WTC11 (cell line): ENCODE data around the gene CHAC1. TPM values are rescaled to one million over a fixed set of nuclear protein-coding genes. Genes with fewer than 3 reads are reported as not detected.

Source experiments
- ATAC-seq: fragments of 200-7000 bp; cut with Tn5 transposase; 2 replicates; pipeline ENCODE4 v1.10.0; 2021; ENCODE audit warnings: mild to moderate bottlenecking, moderate library complexity
- CTCF ChIA-PET: fragments of 300-600 bp; sonication (Branson Sonifier 250); formaldehyde crosslinking; loops from one replicate; lab custom pipeline; 2021; ENCODE audit warnings: antibody characterized with exemption; lab: Charles Lee
- POLR2A ChIA-PET: fragments of 350-600 bp; sonication (Branson Sonifier 250); formaldehyde crosslinking; loops from one replicate; lab custom pipeline; 2021; ENCODE audit warnings: antibody characterized with exemption; lab: Charles Lee
- DNase-seq: peaks from one replicate; pipeline ENCODE4 v3.0.0; 2021; ENCODE audit warnings: low spot score
- H3K27ac Mint-ChIP-seq: 2 replicates; pipeline ENCODE4 v1.8.0; 2021; ENCODE audit warnings: mixed read lengths
- H3K27me3 Mint-ChIP-seq: 2 replicates; pipeline ENCODE4 v1.8.0; 2021; ENCODE audit warnings: low read depth, mild to moderate bottlenecking, moderate library complexity, mixed read lengths
- H3K36me3 Mint-ChIP-seq: 2 replicates; pipeline ENCODE4 v1.8.0; 2021; ENCODE audit warnings: mixed read lengths
- H3K4me1 Mint-ChIP-seq: 2 replicates; pipeline ENCODE4 v1.8.0; 2022; ENCODE audit warnings: mixed read lengths
- H3K4me3 Mint-ChIP-seq: 2 replicates; pipeline ENCODE4 v1.8.0; 2021; ENCODE audit warnings: mild to moderate bottlenecking, moderate library complexity, mixed read lengths
- H3K9me3 Mint-ChIP-seq: 2 replicates; pipeline ENCODE4 v1.8.0; 2021; ENCODE audit warnings: mixed read lengths
- ATF1 ChIP-seq: sonication (generic); formaldehyde crosslinking; IDR thresholded peaks from 2 replicates; pipeline ENCODE4 v1.8.1; 2023; ENCODE audit warnings: mild to moderate bottlenecking, moderate library complexity, missing genetic modification reagents
- ATF3 ChIP-seq: sonication (generic); formaldehyde crosslinking; conservative IDR thresholded peaks from 2 replicates; pipeline ENCODE4 v1.8.1; 2022; ENCODE audit warnings: mild to moderate bottlenecking, missing genetic modification reagents
- CDX4 ChIP-seq: fragments of 250-450 bp; sonication (Bioruptor Pico); IDR thresholded peaks from 2 replicates; pipeline ENCODE4 v1.9.0; 2021; ENCODE audit warnings: moderate library complexity, mild to moderate bottlenecking, inconsistent platforms, borderline replicate concordance
- CREB1 ChIP-seq: sonication (generic); formaldehyde crosslinking; IDR thresholded peaks from 2 replicates; pipeline ENCODE4 v1.8.0; 2023; ENCODE audit warnings: mild to moderate bottlenecking, missing genetic modification reagents
- CREM ChIP-seq: sonication (generic); formaldehyde crosslinking; IDR thresholded peaks from 2 replicates; pipeline ENCODE4 v1.8.1; 2022; ENCODE audit warnings: mild to moderate bottlenecking, missing genetic modification reagents, moderate library complexity
- CTCF ChIP-seq: fragments of 200-600 bp; IDR thresholded peaks from 2 replicates; pipeline ENCODE4 v1.8.0; 2022; ENCODE audit warnings: antibody characterized with exemption
- EMX1 ChIP-seq: fragments of 250-450 bp; sonication (Bioruptor Pico); IDR thresholded peaks from 2 replicates; pipeline ENCODE4 v1.8.0; 2021; ENCODE audit warnings: mild to moderate bottlenecking
- ESRRA ChIP-seq: sonication (generic); formaldehyde crosslinking; IDR thresholded peaks from 2 replicates; pipeline ENCODE4 v1.8.1; 2022; ENCODE audit warnings: mild to moderate bottlenecking, missing genetic modification reagents, borderline replicate concordance
- FOXP1 ChIP-seq: sonication (generic); formaldehyde crosslinking; IDR thresholded peaks from 2 replicates; pipeline ENCODE4 v1.8.0; 2022; ENCODE audit warnings: missing genetic modification reagents, mild to moderate bottlenecking, moderate library complexity, borderline replicate concordance
- GABPB1 ChIP-seq: sonication (generic); formaldehyde crosslinking; IDR thresholded peaks from 2 replicates; pipeline ENCODE4 v1.8.1; 2023; ENCODE audit warnings: mild to moderate bottlenecking, missing genetic modification reagents
- GTF2I ChIP-seq: fragments of 250-450 bp; sonication (Bioruptor Pico); conservative IDR thresholded peaks from 2 replicates; pipeline ENCODE4 v1.4.0; 2021; ENCODE audit warnings: mild to moderate bottlenecking
- HMGXB4 ChIP-seq: sonication (generic); formaldehyde crosslinking; IDR thresholded peaks from 2 replicates; pipeline ENCODE4 v1.8.1; 2023; ENCODE audit warnings: mild to moderate bottlenecking, moderate library complexity, missing genetic modification reagents
- JAZF1 ChIP-seq: fragments of 250-450 bp; sonication (Bioruptor Pico); IDR thresholded peaks from 2 replicates; pipeline ENCODE4 v1.9.0; 2021; ENCODE audit warnings: moderate library complexity, mild to moderate bottlenecking, inconsistent platforms
- MAX ChIP-seq: sonication (generic); formaldehyde crosslinking; IDR thresholded peaks from 2 replicates; pipeline ENCODE4 v1.8.0; 2022; ENCODE audit warnings: mild to moderate bottlenecking, missing genetic modification reagents
- MXD4 ChIP-seq: fragments of 250-450 bp; sonication (Bioruptor Pico); IDR thresholded peaks from 2 replicates; pipeline ENCODE4 v1.8.0; 2021; ENCODE audit warnings: mild to moderate bottlenecking, moderate library complexity, borderline replicate concordance
- NFATC4 ChIP-seq: fragments of 250-450 bp; sonication (Bioruptor Pico); IDR thresholded peaks from 2 replicates; pipeline ENCODE4 v1.9.0; 2021; ENCODE audit warnings: mild to moderate bottlenecking
- NR3C1 ChIP-seq: sonication (generic); formaldehyde crosslinking; conservative IDR thresholded peaks from 2 replicates; pipeline ENCODE4 v1.8.1; 2023; ENCODE audit warnings: low read depth, mild to moderate bottlenecking, missing genetic modification reagents
- PRRX2 ChIP-seq: fragments of 250-450 bp; sonication (Bioruptor Pico); IDR thresholded peaks from 2 replicates; pipeline ENCODE4 v1.8.0; 2021; ENCODE audit warnings: mild to moderate bottlenecking
- RELA ChIP-seq: sonication (generic); formaldehyde crosslinking; IDR thresholded peaks from 2 replicates; pipeline ENCODE4 v1.8.1; 2022; ENCODE audit warnings: missing genetic modification reagents, mild to moderate bottlenecking, borderline replicate concordance
- SMAD3 ChIP-seq: sonication (generic); formaldehyde crosslinking; IDR thresholded peaks from 2 replicates; pipeline ENCODE4 v1.8.0; 2022; ENCODE audit warnings: missing genetic modification reagents, mild to moderate bottlenecking, borderline replicate concordance
- TCF7 ChIP-seq: sonication (generic); formaldehyde crosslinking; IDR thresholded peaks from 2 replicates; pipeline ENCODE4 v1.8.0; 2022; ENCODE audit warnings: mild to moderate bottlenecking, low read depth, missing genetic modification reagents, moderate library complexity
- ZBTB21 ChIP-seq: sonication (generic); formaldehyde crosslinking; IDR thresholded peaks from 2 replicates; pipeline ENCODE4 v1.8.1; 2023; ENCODE audit warnings: mild to moderate bottlenecking, missing genetic modification reagents, borderline replicate concordance
- ZNF219 ChIP-seq: sonication (generic); formaldehyde crosslinking; IDR thresholded peaks from 2 replicates; pipeline ENCODE4 v1.8.0; 2023; ENCODE audit warnings: missing genetic modification reagents, mild to moderate bottlenecking, borderline replicate concordance
- ZNF232 ChIP-seq: sonication (generic); formaldehyde crosslinking; IDR thresholded peaks from 2 replicates; pipeline ENCODE4 v1.8.0; 2022; ENCODE audit warnings: mild to moderate bottlenecking, missing genetic modification reagents
- ZNF671 ChIP-seq: fragments of 250-450 bp; sonication (Bioruptor Pico); IDR thresholded peaks from 2 replicates; pipeline ENCODE4 v1.8.0; 2021; ENCODE audit warnings: mild to moderate bottlenecking
- total RNA-seq: library from RNA; stranded (reverse); gene quantifications from 3 replicates; pipeline ENCODE4 v1.2.3, GENCODE V29; 2021

CHAC1 gene
- total RNA-seq, 1 experiment from 2014 or later: 31.0 TPM

- Mint-ChIP-seq H3K36me3 (no peaks in the 10 kb centered on the region), H3K4me1 (peaks cover 13% of the 10 kb centered on the region), H3K9me3 (no peaks in the 10 kb centered on the region), H3K27ac (no peak overlapping the region), H3K27me3 (peaks cover 71% of the 10 kb centered on the region), H3K4me3 (no peak overlapping the region)
- ChIA-PET CTCF (interaction anchor here (1.0 to 7.4 kb wide), 5 partner anchors 7 to 178 kb away, joined by 3 to 88 read pairs (median 3); no protein-coding TSS in a partner anchor), POLR2A (interaction anchor here (0.6 to 1.1 kb wide), 2 partner anchors 10 to 32 kb away, joined by 3 read pairs; no protein-coding TSS in a partner anchor)
- DNase-seq (no peak), ATAC-seq (no peak)
- TF ChIP-seq RELA (CRISPR knock-in tag) (no peak), ZBTB21 (no peak), CREM (CRISPR knock-in tag) (no peak), MAX (CRISPR knock-in tag) (no peak), HMGXB4 (no peak), SMAD3 (no peak), ZNF219 (no peak), EMX1 (CRISPR knock-in tag) (no peak), CREB1 (CRISPR knock-in tag) (no peak), ZNF232 (no peak)
These were observed 31.2 kb upstream of the CHAC1 start for GRCh38 chr15:40921949-40922607.

- no peaks in the 10 kb centered on the region for H3K9me3 Mint-ChIP-seq
- no peak for TF ChIP-seq MXD4 (CRISPR knock-in tag)
- no peak for TF ChIP-seq GTF2I
- no peak for TF ChIP-seq MAX (CRISPR knock-in tag)
- TF ChIP-seq ZNF671 (CRISPR knock-in tag): no peak
- TF ChIP-seq ATF1 (CRISPR knock-in tag): no peak
- no peak for TF ChIP-seq TCF7 (CRISPR knock-in tag)
- no peak for TF ChIP-seq SMAD3
- no peak for TF ChIP-seq ZBTB21
- no peak for TF ChIP-seq PRRX2 (CRISPR knock-in tag)
- TF ChIP-seq GABPB1: no peak
- TF ChIP-seq NFATC4 (CRISPR knock-in tag): no peak
- no peaks in the 10 kb centered on the region for H3K36me3 Mint-ChIP-seq
- CTCF ChIA-PET: interaction anchor here (1.0 to 10.6 kb wide), 7 partner anchors 8 to 28 kb away, joined by 3 to 203 read pairs (median 6); partner anchors contain the start of gene VPS18
- no peak for ATAC-seq
- POLR2A ChIA-PET: no interaction called here
- peaks cover 16% of the 10 kb centered on the region for H3K4me1 Mint-ChIP-seq
- H3K4me3 Mint-ChIP-seq: no peak overlapping the region
- DNase-seq: no peak
- peaks cover 76% of the 10 kb centered on the region for H3K27me3 Mint-ChIP-seq
- H3K27ac Mint-ChIP-seq: no peak overlapping the region; the same call in 1 of the 2 replicates
These were observed 30.7 kb upstream of the CHAC1 start for GRCh38 chr15:40922608-40923005.

GRCh38 chr15:40923551-40923950 lies 29.7 kb upstream of the CHAC1 start:
- H3K27me3 Mint-ChIP-seq: peaks cover 86% of the 10 kb centered on the region
- H3K27ac Mint-ChIP-seq: no peak overlapping the region
- no peaks in the 10 kb centered on the region for H3K36me3 Mint-ChIP-seq
- no peak overlapping the region for H3K4me3 Mint-ChIP-seq
- ChIA-PET POLR2A (no interaction called here), CTCF (interaction anchor here (1.0 to 10.6 kb wide), 5 partner anchors 8 to 29 kb away, joined by 3 to 203 read pairs (median 7); partner anchors contain the start of gene VPS18)
- ATAC-seq (no peak), DNase-seq (no peak)
- peaks cover 16% of the 10 kb centered on the region for H3K4me1 Mint-ChIP-seq
- no peaks in the 10 kb centered on the region for H3K9me3 Mint-ChIP-seq
- TF ChIP-seq JAZF1 (CRISPR knock-in tag) (no peak), CDX4 (CRISPR knock-in tag) (no peak), ATF3 (CRISPR knock-in tag) (no peak), MXD4 (CRISPR knock-in tag) (no peak), FOXP1 (CRISPR knock-in tag) (no peak), HMGXB4 (no peak), CTCF (no peak), NR3C1 (CRISPR knock-in tag) (no peak), SMAD3 (no peak), ESRRA (no peak), PRRX2 (CRISPR knock-in tag) (no peak)
